Posterior vena cava (tissue), 2 donors: ENCODE results near the gene CDH23. TPM values are rescaled to one million over a fixed set of nuclear protein-coding genes. Genes with fewer than 3 reads are reported as not detected.

ENCODE experiments used
- DNase-seq: peaks from one replicate; pipeline ENCODE4 v3.0.0-alpha.2; 2020; ENCODE audit warnings: low spot score
- intact Hi-C, 2 donors: fragments of 100-400 bp; cut with DNase I; formaldehyde crosslinking; loops; one replicate each; pipeline versions ENCODE4 v1.14.1 to v1.14.2; 2022 to 2023
- total RNA-seq, 2 donors: library from RNA; stranded (reverse); fragmentation: NEBNext Ultra II Directional; extraction: Animal tissue kit (Norgen Biotek cat#: 25700); gene quantifications; one replicate each; pipeline ENCODE4 v1.2.1, GENCODE V29; 2021
- donor health status: DM: yes; HTN: yes; CAD: no.
- donor health status: DM: yes; HTN: yes; CAD: no.

The CDH23 gene
- total RNA-seq, 2 donors from 2014 or later = 24.5 to 43.0 TPM

GRCh38 chr10:71406878-71407277 is 10.2 kb downstream of the CDH23 start:
- intact Hi-C loops = no loop called here
- no peak for DNase-seq

- DNase-seq = peak; percentile 34
These were observed 11.9 kb downstream of the CDH23 start for GRCh38 chr10:71408436-71409225.

GRCh38 chr10:71409516-71410104 is 12.9 kb downstream of the CDH23 start:
- intact Hi-C loops = no loop called here
- DNase-seq = peak; percentile 40

More at GRCh38 chr10:71408436-71409225, 11.9 kb downstream of the CDH23 start:
- intact Hi-C loops = no loop called here

GRCh38 chr10:71413581-71413980 is 16.9 kb downstream of the CDH23 start:
- DNase-seq = no peak
- intact Hi-C loops = no loop called here

- no peak for DNase-seq
These were observed 17.6 kb downstream of the CDH23 start for GRCh38 chr10:71414359-71414758.

GRCh38 chr10:71419002-71419540 is 22.4 kb downstream of the CDH23 start:
- DNase-seq = peak; percentile 10
- intact Hi-C loops = no loop called here

More at GRCh38 chr10:71414359-71414758, 17.6 kb downstream of the CDH23 start:
- intact Hi-C loops = loop anchor here in 1 of 2 donors (2.0 kb wide), 1 partner anchor 56 kb away; no protein-coding TSS in a partner anchor

GRCh38 chr10:71419750-71420149 is 23.0 kb downstream of the CDH23 start:
- intact Hi-C loops = no loop called here
- DNase-seq = peak; percentile 30

GRCh38 chr10:71421075-71421434 is 24.3 kb downstream of the CDH23 start:
- intact Hi-C loops = no loop called here
- DNase-seq = peak; percentile 75

- DNase-seq = peak; percentile 58
- intact Hi-C loops = no loop called here
These were observed 26.5 kb downstream of the CDH23 start for GRCh38 chr10:71423250-71423649.

GRCh38 chr10:71423901-71424300 is 27.2 kb downstream of the CDH23 start:
- peak; percentile 31 for DNase-seq
- intact Hi-C loops = no loop called here

- DNase-seq = peak; percentile 30
- intact Hi-C loops = no loop called here
These were observed 27.9 kb downstream of the CDH23 start for GRCh38 chr10:71424496-71425194.

GRCh38 chr10:71426058-71426605 is 29.4 kb downstream of the CDH23 start:
- peak; percentile 24 for DNase-seq
- intact Hi-C loops = no loop called here

- peak; percentile 25 for DNase-seq
- intact Hi-C loops = no loop called here
These were observed 30.5 kb downstream of the CDH23 start for GRCh38 chr10:71427246-71427645.

GRCh38 chr10:71429304-71429703 is 32.6 kb downstream of the CDH23 start:
- DNase-seq = peak; percentile 23

GRCh38 chr10:71429929-71430328 is 33.2 kb downstream of the CDH23 start:
- DNase-seq = peak; percentile 30
- intact Hi-C loops = no loop called here

More at GRCh38 chr10:71429304-71429703, 32.6 kb downstream of the CDH23 start:
- intact Hi-C loops = no loop called here

- peak; percentile 58 for DNase-seq
- intact Hi-C loops = no loop called here
These were observed 34.8 kb downstream of the CDH23 start for GRCh38 chr10:71431239-71432100.

GRCh38 chr10:71432101-71432905 is 35.6 kb downstream of the CDH23 start:
- peak; percentile 62 for DNase-seq
- intact Hi-C loops = no loop called here
